H9 (cell line): ENCODE data around the gene VGLL3. TPM values are rescaled to one million over a fixed set of nuclear protein-coding genes. Genes with fewer than 3 reads are reported as not detected.
A peak's percentile ranks its signal among the peaks of the same experiment; 100 is the strongest.

Experiments used
- DNase-seq: peaks from one replicate; pipeline ENCODE4 v3.0.0-alpha.2; 2017
- H2AFZ ChIP-seq: one replicate; pipeline ENCODE4 v1.6.1; 2013; ENCODE audit warnings: mild to moderate bottlenecking, low read length, control low read depth, moderate library complexity
- H2AK5ac ChIP-seq: 2 replicates; pipeline ENCODE4 v1.6.1; 2013; ENCODE audit warnings: low read length, control low read depth, mixed read lengths; ENCODE audit not compliant: insufficient read length
- H2BK120ac ChIP-seq: one replicate; pipeline ENCODE4 v1.6.1; 2013; ENCODE audit warnings: low read depth, mild to moderate bottlenecking, low read length, control low read depth, inconsistent platforms; ENCODE audit not compliant: poor library complexity, severe bottlenecking
- H2BK12ac ChIP-seq: 2 replicates; pipeline ENCODE4 v1.6.1; 2013; ENCODE audit warnings: low read length, control low read depth, mixed read lengths, low read depth; ENCODE audit not compliant: insufficient read length
- H2BK15ac ChIP-seq: 2 replicates; pipeline ENCODE4 v1.6.1; 2013; ENCODE audit warnings: low read depth, low read length, control low read depth
- H2BK20ac ChIP-seq: one replicate; pipeline ENCODE4 v1.6.1; 2013; ENCODE audit warnings: low read depth, mild to moderate bottlenecking, low read length, control low read depth, inconsistent platforms; ENCODE audit not compliant: poor library complexity, severe bottlenecking
- H2BK5ac ChIP-seq: 2 replicates; pipeline ENCODE4 v1.6.1; 2013; ENCODE audit warnings: low read length, control low read depth, mixed read lengths; ENCODE audit not compliant: insufficient read length
- H3K14ac ChIP-seq: 2 replicates; pipeline ENCODE4 v1.6.1; 2013; ENCODE audit warnings: low read length, control low read depth; ENCODE audit not compliant: insufficient read depth
- H3K18ac ChIP-seq: 2 replicates; pipeline ENCODE4 v1.6.1; 2013; ENCODE audit warnings: low read depth, mild to moderate bottlenecking, mixed read lengths, low read length, control low read depth; ENCODE audit not compliant: insufficient read length
- H3K23ac ChIP-seq: 2 replicates; pipeline ENCODE4 v1.6.1; 2013; ENCODE audit warnings: low read length, control low read depth, mixed read lengths, low read depth; ENCODE audit not compliant: insufficient read length
- H3K23me2 ChIP-seq: 2 replicates; pipeline ENCODE4 v1.6.1; 2013; ENCODE audit warnings: low read depth, mild to moderate bottlenecking, mixed read lengths, low read length, control low read depth; ENCODE audit not compliant: insufficient read length, poor library complexity, severe bottlenecking
- H3K27ac ChIP-seq: 2 replicates; pipeline ENCODE4 v1.5.1; 2013; ENCODE audit warnings: low read length, control low read depth, mixed read lengths, low read depth; ENCODE audit not compliant: insufficient read length
- H3K27me3 ChIP-seq: 2 replicates; pipeline ENCODE4 v1.6.1; 2013; ENCODE audit warnings: low read length, control low read depth, inconsistent platforms; ENCODE audit not compliant: insufficient read depth
- H3K4ac ChIP-seq: 2 replicates; pipeline ENCODE4 v1.6.1; 2013; ENCODE audit warnings: low read depth, mild to moderate bottlenecking, control low read depth, inconsistent platforms, low read length, moderate library complexity
- H3K4me1 ChIP-seq: 2 replicates; pipeline ENCODE4 v1.6.1; 2013; ENCODE audit warnings: low read length, control low read depth, inconsistent platforms; ENCODE audit not compliant: insufficient read depth
- H3K4me2 ChIP-seq: 2 replicates; pipeline ENCODE4 v1.6.1; 2013; ENCODE audit warnings: low read length, control low read depth, mixed read lengths; ENCODE audit not compliant: insufficient read length, insufficient read depth
- H3K56ac ChIP-seq: 2 replicates; pipeline ENCODE4 v1.6.1; 2013; ENCODE audit warnings: low read depth, mild to moderate bottlenecking, mixed read lengths, low read length, control low read depth; ENCODE audit not compliant: insufficient read length
- H3K79me1 ChIP-seq: 2 replicates; pipeline ENCODE4 v1.6.1; 2013; ENCODE audit warnings: low read depth, mild to moderate bottlenecking, moderate library complexity, low read length, control low read depth, inconsistent platforms; ENCODE audit not compliant: insufficient read depth, poor library complexity, severe bottlenecking
- H3K79me2 ChIP-seq: 2 replicates; pipeline ENCODE4 v1.6.1; 2013; ENCODE audit warnings: low read length, control low read depth, inconsistent platforms; ENCODE audit not compliant: insufficient read depth
- H3K9ac ChIP-seq: 2 replicates; pipeline ENCODE4 v1.6.1; 2013; ENCODE audit warnings: low read length, control low read depth, mixed read lengths; ENCODE audit not compliant: insufficient read length; ENCODE audit errors: extremely low read depth
- H3K9me3 ChIP-seq: one replicate; pipeline ENCODE4 v1.6.1; 2013; ENCODE audit warnings: low read depth, low read length, inconsistent platforms; ENCODE audit not compliant: control insufficient read depth
- H3T11ph ChIP-seq: one replicate; pipeline ENCODE4 v1.6.1; 2013; ENCODE audit warnings: mild to moderate bottlenecking, low read length, control low read depth, inconsistent platforms
- H4K20me1 ChIP-seq: one replicate; pipeline ENCODE4 v1.6.1; 2013; ENCODE audit not compliant: control insufficient read depth, insufficient read length, insufficient read depth
- H4K5ac ChIP-seq: 2 replicates; pipeline ENCODE4 v1.6.1; 2013; ENCODE audit warnings: low read depth, mild to moderate bottlenecking, mixed read lengths, low read length, control low read depth; ENCODE audit not compliant: insufficient read length
- H4K8ac ChIP-seq: replicated peaks from 2 replicates; pipeline ENCODE4 v1.6.1; 2013; ENCODE audit warnings: low read length, control low read depth, mixed read lengths, low read depth; ENCODE audit not compliant: insufficient read length
- H4K91ac ChIP-seq: 2 replicates; pipeline ENCODE4 v1.6.1; 2013; ENCODE audit warnings: low read depth, mild to moderate bottlenecking, moderate library complexity, mixed read lengths, low read length, control low read depth; ENCODE audit not compliant: insufficient read length
- H3K27ac Mint-ChIP-seq, 3 experiments: 2 replicates in 2 of 3; 3 replicates in 1 of 3; pipeline ENCODE4 v1.8.0; 2020 to 2021; ENCODE audit warnings: mixed read lengths in 3 of 3, mild to moderate bottlenecking in 1 of 3, moderate library complexity in 1 of 3
- H3K27me3 Mint-ChIP-seq: 2 replicates; pipeline ENCODE4 v1.8.0; 2021; ENCODE audit warnings: low read depth, mild to moderate bottlenecking, moderate library complexity, mixed read lengths
- H3K36me3 Mint-ChIP-seq, 3 experiments: 2 replicates in 2 of 3; 3 replicates in 1 of 3; pipeline ENCODE4 v1.8.0; 2020 to 2021; ENCODE audit warnings: low read depth in 3 of 3, mixed read lengths in 3 of 3; ENCODE audit not compliant: insufficient read depth in 1 of 3
- H3K4me1 Mint-ChIP-seq, 2 experiments: 2 replicates each; pipeline ENCODE4 v1.8.0; 2020; ENCODE audit warnings: mixed read lengths in 2 of 2
- H3K4me3 Mint-ChIP-seq, 2 experiments: 2 replicates in 1 of 2; 3 replicates in 1 of 2; pipeline ENCODE4 v1.8.0; 2020 to 2021; ENCODE audit warnings: mild to moderate bottlenecking in 2 of 2, mixed read lengths in 2 of 2, moderate library complexity in 1 of 2
- H3K9me3 Mint-ChIP-seq, 2 experiments: 2 replicates in 1 of 2; 3 replicates in 1 of 2; pipeline ENCODE4 v1.8.0; 2020; ENCODE audit warnings: mild to moderate bottlenecking in 2 of 2, mixed read lengths in 2 of 2, moderate library complexity in 1 of 2
- WGBS: extraction: QIAGEN DNeasy Blood & Tissue Kit; methylation state at CpG from one replicate; pipeline ENCODE4 v1.1.7; 2013; ENCODE audit warnings: missing lambda C conversion rate, low lambda C conversion rate, mixed read lengths; ENCODE audit not compliant: insufficient read length; ENCODE audit errors: extremely low coverage; 5-methylcytosine and 5-hydroxymethylcytosine counted together
- total RNA-seq: library from RNA; stranded (reverse); gene quantifications from 2 replicates; pipeline ENCODE4 v1.2.1, GENCODE V29; 2021
- TF ChIP-seq, protein P1 (sequence below): fragments of 200-600 bp; sonication (generic); conservative IDR thresholded peaks from 3 replicates; pipeline ENCODE4 v1.8.0; 2021; ENCODE audit warnings: antibody characterized with exemption, mild to moderate bottlenecking

The VGLL3 gene
- total RNA-seq, 1 experiment from 2014 or later = 19.7 TPM

DNA sequence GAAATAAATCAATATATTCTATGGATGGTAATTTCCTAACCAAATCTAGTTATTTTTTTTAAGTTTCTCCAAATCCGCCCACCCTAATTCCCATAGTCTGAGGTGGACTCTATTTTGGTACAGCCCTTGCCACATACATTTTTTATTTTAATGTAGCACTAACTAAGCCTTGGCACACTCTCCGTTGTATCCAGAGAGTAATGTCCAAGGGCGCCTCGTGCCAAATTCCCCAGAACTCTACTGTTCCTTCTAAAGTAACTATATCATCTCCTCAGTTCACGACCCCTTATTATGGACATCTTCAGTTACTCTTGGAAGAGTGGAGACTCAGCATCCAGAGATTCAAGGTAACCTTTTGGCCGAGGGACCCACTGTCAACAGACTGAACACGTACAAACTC, 1.3 kb downstream of the VGLL3 start:
- H2BK15ac ChIP-seq = no peak overlapping the region
- no peaks in the 10 kb centered on the region for H3K36me3 Mint-ChIP-seq
- no peak overlapping the region for H3K14ac ChIP-seq
- no peak overlapping the region for H3K27ac ChIP-seq
- H4K20me1 ChIP-seq = no peaks in the 10 kb centered on the region
- H3K79me1 ChIP-seq = no peaks in the 10 kb centered on the region
- no CpG with 5 or more reads among the region's 7 CpGs for WGBS
- no peak overlapping the region for H4K8ac ChIP-seq
- no peak overlapping the region for H2BK20ac ChIP-seq
- H3K4me3 Mint-ChIP-seq = peak overlapping the region; percentile 74 to 87
- H3K9me3 Mint-ChIP-seq = no peaks in the 10 kb centered on the region
- H2AK5ac ChIP-seq = no peak overlapping the region
- peaks cover 22 to 26% of the 10 kb centered on the region in 2 experiments for H3K4me1 Mint-ChIP-seq
- peaks cover 17% of the 10 kb centered on the region for H3K27me3 Mint-ChIP-seq
- no peak overlapping the region for H2BK120ac ChIP-seq
- H3K23ac ChIP-seq = no peak overlapping the region
- no peaks in the 10 kb centered on the region for H3K4me1 ChIP-seq
- TF ChIP-seq, protein P1, sequence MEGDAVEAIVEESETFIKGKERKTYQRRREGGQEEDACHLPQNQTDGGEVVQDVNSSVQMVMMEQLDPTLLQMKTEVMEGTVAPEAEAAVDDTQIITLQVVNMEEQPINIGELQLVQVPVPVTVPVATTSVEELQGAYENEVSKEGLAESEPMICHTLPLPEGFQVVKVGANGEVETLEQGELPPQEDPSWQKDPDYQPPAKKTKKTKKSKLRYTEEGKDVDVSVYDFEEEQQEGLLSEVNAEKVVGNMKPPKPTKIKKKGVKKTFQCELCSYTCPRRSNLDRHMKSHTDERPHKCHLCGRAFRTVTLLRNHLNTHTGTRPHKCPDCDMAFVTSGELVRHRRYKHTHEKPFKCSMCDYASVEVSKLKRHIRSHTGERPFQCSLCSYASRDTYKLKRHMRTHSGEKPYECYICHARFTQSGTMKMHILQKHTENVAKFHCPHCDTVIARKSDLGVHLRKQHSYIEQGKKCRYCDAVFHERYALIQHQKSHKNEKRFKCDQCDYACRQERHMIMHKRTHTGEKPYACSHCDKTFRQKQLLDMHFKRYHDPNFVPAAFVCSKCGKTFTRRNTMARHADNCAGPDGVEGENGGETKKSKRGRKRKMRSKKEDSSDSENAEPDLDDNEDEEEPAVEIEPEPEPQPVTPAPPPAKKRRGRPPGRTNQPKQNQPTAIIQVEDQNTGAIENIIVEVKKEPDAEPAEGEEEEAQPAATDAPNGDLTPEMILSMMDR = no peak
- no peak overlapping the region for H2BK12ac ChIP-seq
- H4K5ac ChIP-seq = no peak overlapping the region
- no peaks in the 10 kb centered on the region; the same call in 1 of the 2 replicates for H3K79me2 ChIP-seq
- H3K23me2 ChIP-seq = peaks cover 7% of the 10 kb centered on the region
- no peaks in the 10 kb centered on the region; the same call in 1 of the 2 replicates for H3K27me3 ChIP-seq
- DNase-seq = no peak
- H3T11ph ChIP-seq = no peak overlapping the region
- no peak overlapping the region for H2BK5ac ChIP-seq
- no peak overlapping the region for H3K18ac ChIP-seq
- H3K56ac ChIP-seq = no peak overlapping the region
- H3K27ac Mint-ChIP-seq = no peak overlapping the region
- peak overlapping the region; percentile 82 for H3K4me2 ChIP-seq
- H2AFZ ChIP-seq = no peak overlapping the region
- no peak overlapping the region for H3K9ac ChIP-seq
- H3K9me3 ChIP-seq = no peaks in the 10 kb centered on the region
- H3K4ac ChIP-seq = no peak overlapping the region
- H4K91ac ChIP-seq = no peak overlapping the region
